H1 (cell line): ENCODE measurements around the gene CD151. TPM values are rescaled to one million over a fixed set of nuclear protein-coding genes. Genes with fewer than 3 reads are reported as not detected.

ENCODE experiments used
- ATF2 ChIP-seq: IDR thresholded peaks from 2 replicates; pipeline ENCODE4 v1.6.1; 2012; ENCODE audit warnings: low read length, inconsistent platforms
- CBX5 ChIP-seq: fragments of 300-800, 300-1000 bp; sonication (generic); IDR thresholded peaks from 2 replicates; pipeline ENCODE4 v1.7.1; 2016; ENCODE audit warnings: antibody characterized with exemption, low read length, low read depth
- CHD1 ChIP-seq: IDR thresholded peaks from 2 replicates; pipeline ENCODE4 v1.6.1; 2012; ENCODE audit warnings: low read depth, low read length, improper control_type of control experiment
- CHD2 ChIP-seq: IDR thresholded peaks from 2 replicates; pipeline ENCODE4 v1.6.1; 2012; ENCODE audit warnings: low read length, improper control_type of control experiment
- EGR1 ChIP-seq: IDR thresholded peaks from 2 replicates; pipeline ENCODE4 v1.6.1; 2011; ENCODE audit warnings: low read depth, low read length, borderline replicate concordance
- GABPA ChIP-seq: IDR thresholded peaks from 2 replicates; pipeline ENCODE4 v1.6.1; 2011; ENCODE audit warnings: mild to moderate bottlenecking, low read length, moderate library complexity, borderline replicate concordance; ENCODE audit not compliant: insufficient read depth
- HDAC6 ChIP-seq: IDR thresholded peaks from one replicate; pipeline ENCODE4 v1.7.1; 2012; ENCODE audit warnings: low read depth, mild to moderate bottlenecking, inconsistent platforms, low read length, moderate library complexity
- KDM4A ChIP-seq: IDR thresholded peaks from one replicate; pipeline ENCODE4 v1.7.1; 2012; ENCODE audit warnings: low read depth, mild to moderate bottlenecking, moderate library complexity, low read length, inconsistent platforms; ENCODE audit not compliant: severe bottlenecking
- MAFK ChIP-seq: IDR thresholded peaks from 2 replicates; pipeline ENCODE4 v1.6.1; 2012; ENCODE audit warnings: low read depth, mild to moderate bottlenecking, improper control_type of control experiment, low read length
- NRF1 ChIP-seq: IDR thresholded peaks from 2 replicates; pipeline ENCODE4 v1.6.1; 2011; ENCODE audit warnings: mild to moderate bottlenecking, low read depth, low read length, improper control_type of control experiment
- PHF8 ChIP-seq: fragments of 200-600 bp; sonication (generic); conservative IDR thresholded peaks from 2 replicates; pipeline ENCODE4 v1.7.1; 2012; ENCODE audit warnings: low read depth, mild to moderate bottlenecking, inconsistent platforms, low read length, moderate library complexity
- POU5F1 ChIP-seq: IDR thresholded peaks from 2 replicates; pipeline ENCODE4 v1.6.1; 2011; ENCODE audit warnings: low read depth, mild to moderate bottlenecking, low read length, moderate library complexity
- SIRT6 ChIP-seq: IDR thresholded peaks from one replicate; pipeline ENCODE4 v1.7.1; 2012; ENCODE audit warnings: low read length, inconsistent platforms
- SP2 ChIP-seq: IDR thresholded peaks from 2 replicates; pipeline ENCODE4 v1.6.1; 2012; ENCODE audit warnings: mild to moderate bottlenecking, low read length, inconsistent platforms
- SUZ12 ChIP-seq: fragments of 200-600 bp; sonication (generic); IDR thresholded peaks from 2 replicates; pipeline ENCODE4 v1.6.1; 2012; ENCODE audit warnings: mild to moderate bottlenecking, inconsistent platforms, low read length, moderate library complexity, mixed read lengths
- TEAD4 ChIP-seq: IDR thresholded peaks from 2 replicates; pipeline ENCODE4 v1.6.1; 2012; ENCODE audit warnings: low read depth, low read length, inconsistent platforms, mixed read lengths
- polyA plus RNA-seq, 7 experiments: library from polyadenylated mRNA; depleted of rRNA in 3 of 7; stranded (reverse) in 5 of 7; unstranded in 2 of 7; fragments of >200 nt in 5 of 7; fragments of 200-250 nt in 2 of 7; gene quantifications; 1 replicate in 5 of 7; 2 replicates in 1 of 7; 4 replicates in 1 of 7; pipeline versions ENCODE4 v1.2.1 to v1.2.3, GENCODE V29; 2011 to 2013; ENCODE audit warnings: missing spikeins in 2 of 7, mixed read lengths in 2 of 7
- total RNA-seq: library from RNA; stranded (reverse); fragmentation: NEBNext Ultra II Directional; extraction: Animal tissue kit (Norgen Biotek cat#: 25700); gene quantifications from 2 replicates; pipeline ENCODE4 v1.2.1, GENCODE V29; 2021

Gene CD151
- total and polyA plus RNA-seq, 2 of the 8 experiments (the other 6 are each of a cell fraction or from before 2014, with no cell fraction given) = 101 to 212 TPM

GRCh38 chr11:809287-810039, 23.3 kb upstream of the CD151 start, which contains the start of gene RPLP2 (continued):
- TF ChIP-seq ATF2 (peak; percentile 52), CHD2 (peak; percentile 76), PHF8 (peak; percentile 82), EGR1 (peak; percentile 93), SP2 (no peak), POU5F1 (no peak), TEAD4 (0 out of 2 replicates have a peak, but pooled peaks have one; percentile 21), KDM4A (peak; percentile 100), CBX5 (no peak), NRF1 (no peak), SIRT6 (no peak), MAFK (no peak), HDAC6 (no peak), GABPA (peak; percentile 91; the same call in 1 of the 2 replicates), CHD1 (no peak), SUZ12 (no peak)
